Cardiac muscle cell (in vitro differentiated cells and primary cell): ENCODE results near the gene ERCC3. TPM values are rescaled to one million over a fixed set of nuclear protein-coding genes. Genes with fewer than 3 reads are reported as not detected.

Experiments
- DNase-seq, 2 donors: peaks; one replicate each; pipeline versions ENCODE4 v3.0.0 to v3.0.0-alpha.2; 2010 to 2017; ENCODE audit warnings: low read depth in 1 of 2, low spot score in 1 of 2
- H3K27ac ChIP-seq: fragments of 200-600 bp; sonication (generic); 2 replicates; pipeline ENCODE4 v1.5.1; 2016
- H3K27me3 ChIP-seq: fragments of 200-600 bp; sonication (generic); 2 replicates; pipeline ENCODE4 v1.6.0; 2016; ENCODE audit warnings: control low read depth
- H3K36me3 ChIP-seq: fragments of 200-600 bp; sonication (generic); 2 replicates; pipeline ENCODE4 v1.5.1; 2016; ENCODE audit warnings: control low read depth
- H3K4me1 ChIP-seq: fragments of 200-600 bp; sonication (generic); 2 replicates; pipeline ENCODE4 v1.8.1; 2017; ENCODE audit warnings: low read depth, mild to moderate bottlenecking, mixed run types
- H3K4me3 ChIP-seq: fragments of 200-600 bp; sonication (generic); 2 replicates; pipeline ENCODE4 v1.5.1; 2016; ENCODE audit warnings: mild to moderate bottlenecking
- H3K9me3 ChIP-seq: fragments of 200-600 bp; sonication (generic); 2 replicates; pipeline ENCODE4 v1.5.1; 2017; ENCODE audit warnings: low read depth, mild to moderate bottlenecking, control low read depth
- polyA plus RNA-seq: library from polyadenylated mRNA; unstranded; fragments of >200 nt; fragmentation: Nextera tagmentation; extraction: Ambion mirVana; gene quantifications from 2 replicates; pipeline ENCODE4 v1.2.1, GENCODE V29; 2016
- total RNA-seq: library from RNA; depleted of rRNA; stranded (reverse); fragments of >200 nt; gene quantifications from 2 replicates; pipeline ENCODE4 v1.2.3, GENCODE V29; 2016
- TF ChIP-seq, protein P1 (sequence below): IDR thresholded peaks from 2 replicates; pipeline ENCODE4 v1.5.1; 2012; ENCODE audit warnings: low read depth, mild to moderate bottlenecking, low read length

Gene ERCC3
- total and polyA plus RNA-seq, 2 experiments from 2014 or later = 46.0 to 54.8 TPM

DNA sequence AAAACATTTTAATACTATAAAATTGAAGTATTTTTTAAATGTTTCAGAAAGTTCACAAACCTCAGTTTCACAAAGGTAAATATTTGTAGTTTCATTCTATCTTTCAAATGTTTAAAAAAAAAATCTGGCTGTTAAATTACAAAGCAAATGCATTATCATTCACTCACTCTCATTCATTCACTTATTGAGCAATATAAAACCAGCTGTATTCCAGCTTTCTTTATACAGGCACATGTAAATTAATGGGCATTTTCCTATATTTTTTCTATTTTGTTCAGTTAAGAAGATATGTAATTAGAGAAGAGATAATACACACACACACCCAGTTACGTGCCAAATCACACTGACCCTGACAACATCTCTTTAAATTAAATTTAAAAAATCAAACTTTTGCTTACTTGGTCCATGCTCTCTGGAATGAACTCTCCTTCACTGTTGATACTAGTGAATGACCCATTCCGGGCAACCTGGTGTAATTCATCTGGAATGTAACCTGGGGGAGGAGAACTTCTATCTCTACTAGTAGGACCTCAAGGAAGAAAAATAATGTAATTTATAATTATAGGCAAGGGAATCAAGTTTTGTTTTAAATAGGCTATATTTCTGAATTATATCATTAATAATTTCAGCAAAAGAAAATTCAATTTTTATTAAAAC is 32.5 kb upstream of the ERCC3 start:
- Histone ChIP-seq H3K9me3 (no peaks in the 10 kb centered on the region), H3K27me3 (no peaks in the 10 kb centered on the region), H3K36me3 (peaks cover 46% of the 10 kb centered on the region), H3K27ac (no peak overlapping the region), H3K4me1 (no peaks in the 10 kb centered on the region), H3K4me3 (no peak overlapping the region)
- TF ChIP-seq, protein P1, sequence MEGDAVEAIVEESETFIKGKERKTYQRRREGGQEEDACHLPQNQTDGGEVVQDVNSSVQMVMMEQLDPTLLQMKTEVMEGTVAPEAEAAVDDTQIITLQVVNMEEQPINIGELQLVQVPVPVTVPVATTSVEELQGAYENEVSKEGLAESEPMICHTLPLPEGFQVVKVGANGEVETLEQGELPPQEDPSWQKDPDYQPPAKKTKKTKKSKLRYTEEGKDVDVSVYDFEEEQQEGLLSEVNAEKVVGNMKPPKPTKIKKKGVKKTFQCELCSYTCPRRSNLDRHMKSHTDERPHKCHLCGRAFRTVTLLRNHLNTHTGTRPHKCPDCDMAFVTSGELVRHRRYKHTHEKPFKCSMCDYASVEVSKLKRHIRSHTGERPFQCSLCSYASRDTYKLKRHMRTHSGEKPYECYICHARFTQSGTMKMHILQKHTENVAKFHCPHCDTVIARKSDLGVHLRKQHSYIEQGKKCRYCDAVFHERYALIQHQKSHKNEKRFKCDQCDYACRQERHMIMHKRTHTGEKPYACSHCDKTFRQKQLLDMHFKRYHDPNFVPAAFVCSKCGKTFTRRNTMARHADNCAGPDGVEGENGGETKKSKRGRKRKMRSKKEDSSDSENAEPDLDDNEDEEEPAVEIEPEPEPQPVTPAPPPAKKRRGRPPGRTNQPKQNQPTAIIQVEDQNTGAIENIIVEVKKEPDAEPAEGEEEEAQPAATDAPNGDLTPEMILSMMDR = no peak
- peak in 1 of 2 donors; percentile 1 for DNase-seq

DNA sequence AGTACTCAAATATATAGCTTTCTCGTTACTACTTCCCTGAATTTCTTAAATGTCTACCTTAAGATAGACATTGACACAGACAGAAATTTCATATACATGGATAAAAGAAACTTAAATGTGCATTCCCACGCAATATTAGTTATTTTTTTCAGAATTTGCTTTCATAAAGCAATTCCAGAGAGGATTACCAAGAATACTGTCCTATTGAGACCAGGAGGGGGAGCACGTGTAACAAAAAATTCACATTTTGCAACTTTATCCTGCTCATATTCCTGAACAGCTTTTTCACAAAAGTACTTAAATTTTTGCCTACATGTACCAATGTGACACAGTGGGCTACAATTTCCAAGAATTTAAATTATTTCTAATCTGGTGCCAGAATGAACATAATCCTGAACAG is 30.7 kb upstream of the ERCC3 start:
- no peaks in the 10 kb centered on the region for H3K9me3 ChIP-seq

DNA sequence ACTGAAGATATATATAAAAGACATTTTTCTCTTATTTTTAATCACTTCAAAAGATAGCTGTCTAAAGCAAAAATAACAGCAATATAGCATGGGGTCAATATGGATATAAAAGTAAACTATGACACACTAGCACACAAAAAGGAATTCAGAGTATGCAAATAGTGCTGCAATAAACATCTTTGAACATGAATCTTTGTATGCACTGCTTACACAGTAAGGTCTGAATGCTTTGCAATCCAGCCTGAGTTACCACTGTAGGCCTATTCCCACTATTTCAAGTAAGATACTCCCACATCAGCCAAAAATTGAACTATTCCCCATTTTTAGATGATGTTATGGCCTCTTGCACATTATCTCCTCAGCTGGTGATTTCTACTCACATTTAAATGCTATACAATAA is 27.4 kb upstream of the ERCC3 start:
- DNase-seq = peak in 1 of 2 donors; percentile 6
- H3K4me1 ChIP-seq = no peaks in the 10 kb centered on the region
- TF ChIP-seq, protein P1 = no peak
- no peak overlapping the region for H3K4me3 ChIP-seq
- peaks cover 52% of the 10 kb centered on the region for H3K36me3 ChIP-seq
- H3K9me3 ChIP-seq = no peaks in the 10 kb centered on the region
- H3K27me3 ChIP-seq = no peaks in the 10 kb centered on the region
- no peak overlapping the region for H3K27ac ChIP-seq

More for the DNA sequence above, 30.7 kb upstream of the ERCC3 start:
- TF ChIP-seq, protein P1 = peak; percentile 63
- Histone ChIP-seq H3K4me3 (no peak overlapping the region), H3K27me3 (no peaks in the 10 kb centered on the region), H3K4me1 (no peaks in the 10 kb centered on the region), H3K27ac (no peak overlapping the region), H3K36me3 (peaks cover 42% of the 10 kb centered on the region)
- peak; percentile 39 to 75 for DNase-seq

DNA sequence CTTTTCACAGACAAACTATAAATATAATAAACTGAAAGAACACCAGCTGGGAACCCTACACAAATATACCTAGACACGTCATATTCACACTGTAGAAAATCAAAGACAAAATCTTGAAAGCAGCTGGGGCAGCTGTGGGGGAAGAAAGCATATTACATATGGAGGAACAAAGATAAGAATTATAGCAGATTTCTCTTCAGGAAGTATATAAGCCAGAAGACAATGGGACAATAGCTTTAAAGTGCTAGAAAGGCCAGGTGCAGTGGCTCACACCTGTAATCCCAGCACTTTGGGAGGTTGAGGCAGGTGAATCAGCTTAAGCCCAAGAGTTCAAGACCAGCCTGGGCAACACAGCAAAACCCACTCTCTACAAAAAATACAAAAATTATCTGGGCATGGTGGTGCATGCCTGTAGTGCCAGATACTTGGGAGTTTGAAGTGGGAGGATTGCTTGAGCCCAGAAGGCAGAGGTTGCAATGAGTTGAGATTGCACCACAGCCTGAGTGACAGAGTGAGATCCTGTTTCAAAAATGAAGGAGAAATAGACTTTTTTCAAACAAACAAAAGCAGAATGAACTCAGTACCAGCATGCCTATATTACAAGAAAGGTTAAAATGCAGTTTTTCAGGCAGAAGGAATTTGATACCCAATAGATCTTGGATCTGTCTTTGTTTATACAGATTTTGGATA is 26.8 kb upstream of the ERCC3 start:
- Histone ChIP-seq H3K4me1 (no peaks in the 10 kb centered on the region), H3K9me3 (no peaks in the 10 kb centered on the region), H3K27ac (no peak overlapping the region), H3K4me3 (no peak overlapping the region), H3K36me3 (peaks cover 55% of the 10 kb centered on the region), H3K27me3 (no peaks in the 10 kb centered on the region)
- no peak for DNase-seq
- TF ChIP-seq, protein P1 = no peak

DNA sequence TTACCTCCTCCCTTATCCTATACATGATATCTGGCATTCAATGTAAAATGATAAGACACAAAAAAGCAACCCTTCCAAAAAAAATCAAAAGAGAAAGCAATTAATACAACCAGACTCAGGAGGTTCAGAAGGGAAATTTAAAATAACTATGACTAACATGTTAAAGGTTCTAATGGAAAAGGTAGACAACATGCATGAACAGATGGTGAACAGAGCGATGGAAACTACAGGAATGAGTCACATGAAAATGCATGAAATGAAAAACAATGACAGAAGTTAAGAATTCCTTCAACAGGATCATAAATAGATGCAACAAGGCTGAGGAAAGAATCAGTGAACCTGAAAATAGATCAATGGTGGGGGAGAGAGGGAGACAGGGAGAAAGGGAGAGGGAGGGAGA is 26.1 kb upstream of the ERCC3 start:
- Histone ChIP-seq H3K4me3 (no peak overlapping the region), H3K9me3 (no peaks in the 10 kb centered on the region), H3K4me1 (no peaks in the 10 kb centered on the region), H3K27me3 (no peaks in the 10 kb centered on the region), H3K36me3 (peaks cover 54% of the 10 kb centered on the region), H3K27ac (no peak overlapping the region)
- no peak for DNase-seq
- TF ChIP-seq, protein P1 = no peak
